HG03066 (cell line): ENCODE data around the gene TSC22D1.
"Not testable (repeated sequence)": the region's sequence is repeated elsewhere in the genome, so short reads cannot be mapped to it uniquely, and the experiment has no call there.

Experiments
- ATAC-seq: cut with Tn5 transposase; IDR thresholded peaks from one replicate; pipeline ENCODE4 v1.9.1; 2021; ENCODE audit warnings: low read depth; ENCODE audit not compliant: unreplicated experiment

TSC22D1 gene

DNA sequence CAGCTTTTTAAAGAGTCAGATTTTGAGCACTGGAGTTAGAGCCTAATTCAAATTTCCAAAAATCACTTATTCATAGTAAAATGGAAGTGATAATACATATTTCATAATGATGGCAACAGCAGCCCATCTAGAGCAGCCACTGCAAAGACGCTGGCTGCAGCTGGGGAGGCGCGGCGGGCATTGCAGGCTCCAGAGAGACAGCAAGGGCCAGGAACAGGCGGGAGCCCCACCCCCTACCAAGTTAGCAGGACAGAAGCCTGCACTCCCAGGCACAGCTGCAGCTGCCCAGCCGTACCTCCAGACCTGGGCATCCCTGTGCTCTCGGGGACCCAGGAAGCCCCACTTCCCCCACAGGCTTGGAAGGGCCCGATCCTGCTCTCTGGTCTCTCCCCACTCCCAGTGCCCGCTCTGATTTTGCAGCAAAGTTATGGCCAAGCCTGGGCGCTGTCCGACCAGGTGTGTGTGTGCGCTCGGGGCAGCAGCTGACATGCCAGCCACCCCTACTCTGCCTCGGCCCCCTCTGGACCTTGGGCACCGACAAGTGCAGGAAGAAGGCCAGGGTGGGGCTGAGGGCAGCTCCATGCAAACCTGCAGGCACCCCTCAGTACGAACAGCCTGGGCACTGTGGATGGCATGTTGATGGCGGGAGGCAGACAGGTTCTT lies 117.7 kb downstream of the TSC22D1 start:
- ATAC-seq = no peak

DNA sequence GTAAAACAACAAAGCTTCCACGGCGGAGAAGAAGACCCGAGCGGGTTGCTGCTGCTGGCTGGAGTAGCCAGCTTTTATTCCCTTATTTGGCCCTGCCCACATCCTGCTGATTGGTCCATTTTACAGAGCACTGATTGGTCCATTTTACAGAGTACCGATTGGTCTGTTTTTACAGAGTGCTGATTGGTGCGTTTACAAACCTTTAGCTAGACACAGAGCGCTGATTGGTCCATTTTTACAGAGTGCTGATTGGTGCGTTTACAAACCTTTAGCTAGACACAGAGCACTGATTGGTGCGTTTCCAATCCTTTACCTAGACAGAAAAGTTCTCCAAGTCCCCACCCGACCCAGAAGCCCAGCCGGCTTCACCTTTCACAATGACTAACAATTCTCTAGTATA lies 119.9 kb downstream of the TSC22D1 start:
- not testable (repeated sequence) for ATAC-seq

GRCh38 chr13:44455769-44456168 lies 120.4 kb downstream of the TSC22D1 start:
- ATAC-seq = no peak

DNA sequence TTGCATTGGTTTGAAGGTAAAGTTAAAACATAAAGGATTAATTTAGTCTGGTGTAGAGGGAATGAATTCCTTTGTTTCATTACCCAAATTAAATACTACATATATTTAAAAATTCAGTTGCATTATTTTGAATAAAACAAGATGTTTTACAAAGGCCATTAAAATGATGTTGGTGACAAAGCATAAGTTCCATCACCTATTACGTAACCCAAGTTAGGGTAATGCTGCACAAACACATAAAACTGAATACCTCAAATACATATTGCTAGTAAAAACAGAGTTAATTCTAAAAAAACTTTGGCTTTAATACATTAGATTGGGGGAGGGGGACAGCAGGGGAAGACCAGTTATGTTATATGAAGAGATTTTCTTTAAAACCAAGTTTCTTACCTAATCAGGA lies 122.2 kb downstream of the TSC22D1 start:
- ATAC-seq = no peak

DNA sequence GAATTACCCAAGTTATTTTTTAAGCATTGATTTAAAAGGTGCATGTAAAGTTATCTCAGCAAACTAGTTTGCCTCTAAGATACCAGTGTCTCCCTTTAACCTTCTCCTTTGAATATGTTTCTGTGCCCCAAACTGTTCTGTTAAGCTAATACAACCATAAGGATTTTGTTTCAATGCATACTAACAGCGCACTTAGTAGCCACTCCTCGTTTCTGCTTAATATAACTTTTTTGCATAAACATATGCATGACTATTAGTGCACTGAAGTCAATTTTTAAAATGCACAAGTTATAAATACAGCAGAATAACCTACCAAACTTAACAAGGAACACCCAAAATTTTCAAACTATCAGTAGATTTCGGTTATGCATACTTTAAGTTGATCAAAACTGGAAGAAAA lies 123.1 kb downstream of the TSC22D1 start:
- ATAC-seq = no peak

DNA sequence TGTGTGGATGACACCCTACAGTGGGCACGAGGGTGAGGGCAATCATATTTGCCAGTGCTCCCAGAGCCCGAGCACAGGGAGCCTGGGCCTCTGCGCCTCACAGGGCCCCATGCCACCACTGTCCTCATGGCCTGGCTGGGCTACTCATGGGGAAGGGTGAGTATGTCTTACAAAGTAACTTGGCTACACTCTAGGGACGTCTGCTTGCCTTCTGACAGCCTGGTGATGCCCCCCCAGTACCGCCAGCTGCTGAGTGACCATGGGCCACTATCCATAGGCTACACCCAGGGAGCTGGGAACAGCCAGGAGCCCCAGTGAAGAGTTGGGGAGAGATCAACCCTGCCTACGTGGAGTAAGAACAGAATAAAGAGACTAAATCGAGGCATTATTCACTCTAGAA lies 123.7 kb downstream of the TSC22D1 start:
- no peak for ATAC-seq

GRCh38 chr13:44451651-44452050 lies 124.5 kb downstream of the TSC22D1 start:
- no peak for ATAC-seq

GRCh38 chr13:44451126-44451525 lies 125.0 kb downstream of the TSC22D1 start:
- ATAC-seq = no peak

- no peak for ATAC-seq
Observed at GRCh38 chr13:44449999-44450821, 125.9 kb downstream of the TSC22D1 start.

GRCh38 chr13:44448875-44449274 lies 127.3 kb downstream of the TSC22D1 start:
- ATAC-seq = no peak

DNA sequence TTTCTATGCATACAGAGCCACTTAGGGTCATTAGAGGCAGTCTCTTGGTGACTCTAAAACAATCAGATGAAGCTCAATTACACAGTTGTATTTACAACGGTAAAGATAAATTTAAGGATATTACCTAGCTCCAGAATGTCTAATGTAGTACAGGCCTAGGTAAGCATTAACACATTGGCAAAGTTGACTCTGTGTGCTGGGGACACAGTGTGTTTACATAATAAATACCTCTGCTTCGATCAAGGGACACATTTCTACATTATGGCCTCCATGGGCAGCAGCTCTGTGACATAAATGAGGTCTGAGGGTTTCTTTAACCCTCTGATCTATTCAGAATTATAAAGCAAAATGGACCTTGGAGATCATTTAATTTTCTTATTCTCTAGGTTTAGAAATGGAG lies 127.8 kb downstream of the TSC22D1 start:
- ATAC-seq = no peak

- ATAC-seq = no peak
Observed at GRCh38 chr13:44447783-44448321, 128.3 kb downstream of the TSC22D1 start.

DNA sequence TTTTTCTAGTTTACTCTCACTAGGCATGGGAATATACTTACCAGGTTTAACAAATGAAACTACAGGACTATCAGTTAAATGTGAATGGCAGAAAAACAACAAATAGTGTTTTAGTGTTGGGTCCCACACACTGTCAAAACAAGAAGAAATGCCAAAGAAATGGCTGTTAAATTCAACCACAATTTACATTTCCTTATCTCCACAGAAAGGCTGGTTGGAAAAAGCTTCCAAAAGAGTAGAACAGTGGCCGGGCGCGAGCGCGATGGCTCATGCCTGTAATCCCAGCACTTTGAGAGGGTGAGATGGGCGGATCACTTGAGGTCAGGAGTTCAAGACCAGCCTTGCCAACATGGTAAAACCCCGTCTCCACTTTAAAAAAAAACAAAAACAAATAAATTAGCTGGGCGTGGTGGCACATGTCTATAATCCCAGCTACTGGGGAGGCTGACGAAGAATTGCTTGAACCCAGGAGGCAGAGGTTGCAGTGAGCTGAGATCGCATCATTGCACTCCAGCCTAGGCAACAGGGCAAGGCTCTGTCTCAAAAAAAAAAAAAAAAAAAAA lies 136.0 kb downstream of the TSC22D1 start:
- ATAC-seq = no peak

- ATAC-seq = no peak
Observed at GRCh38 chr13:44439452-44440024, 136.6 kb downstream of the TSC22D1 start.

DNA sequence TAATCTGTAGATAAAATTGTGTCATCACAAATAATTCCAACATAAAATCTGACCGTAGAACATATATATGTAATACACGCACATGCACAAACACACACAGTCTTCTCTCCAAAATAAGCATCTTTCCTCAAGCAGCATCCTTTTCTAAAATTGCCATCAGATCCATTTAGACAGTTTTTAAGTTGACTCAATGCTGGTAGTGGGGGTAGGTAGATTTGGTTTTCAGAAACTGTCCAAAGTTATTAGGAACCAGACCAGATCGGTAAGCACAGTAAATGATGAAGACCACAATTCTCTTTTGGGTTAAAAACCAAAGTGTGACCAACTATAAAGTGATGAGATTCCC lies 137.9 kb downstream of the TSC22D1 start:
- no peak for ATAC-seq

DNA sequence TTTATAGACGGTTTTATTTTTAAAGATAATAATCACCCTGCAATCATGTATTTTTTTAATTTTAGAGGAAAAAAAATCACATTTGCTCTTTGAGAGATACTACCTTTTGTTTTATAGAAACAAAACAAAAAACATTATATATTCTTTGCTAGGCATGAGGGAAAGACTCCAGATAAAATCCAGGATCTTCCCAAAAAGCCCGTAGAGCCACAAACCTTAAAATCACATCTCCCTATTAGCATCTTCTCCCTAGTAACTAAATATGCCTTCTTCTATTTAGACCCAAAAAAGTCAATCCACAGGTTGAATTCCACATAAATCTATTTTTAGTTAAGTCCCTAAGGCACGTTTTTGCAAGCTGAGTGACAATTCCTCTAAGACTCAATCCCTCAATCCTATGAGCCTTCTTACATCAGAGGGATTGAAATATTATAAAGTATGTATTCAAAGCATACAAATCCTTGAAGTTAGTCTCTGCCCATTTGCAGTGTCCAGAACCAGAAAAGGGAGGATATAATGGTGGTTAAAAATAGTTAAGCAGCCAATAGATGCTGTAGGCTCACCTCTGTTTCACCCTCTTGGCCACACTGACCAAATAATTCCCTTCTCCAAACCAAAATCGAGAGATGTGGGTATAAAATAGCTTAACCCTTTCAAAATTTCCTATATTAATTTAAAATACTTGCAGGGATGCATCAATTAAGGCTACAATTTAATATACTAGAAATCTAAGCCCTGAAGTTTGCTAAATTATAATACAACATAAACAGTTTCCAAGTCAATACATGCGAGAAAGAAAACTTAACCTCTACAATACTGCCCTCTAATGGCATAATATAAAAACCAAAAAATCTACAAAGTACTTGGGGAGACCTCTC lies 138.5 kb downstream of the TSC22D1 start:
- ATAC-seq = no peak

- ATAC-seq = no peak
Observed at GRCh38 chr13:44436589-44437337, 139.4 kb downstream of the TSC22D1 start.

DNA sequence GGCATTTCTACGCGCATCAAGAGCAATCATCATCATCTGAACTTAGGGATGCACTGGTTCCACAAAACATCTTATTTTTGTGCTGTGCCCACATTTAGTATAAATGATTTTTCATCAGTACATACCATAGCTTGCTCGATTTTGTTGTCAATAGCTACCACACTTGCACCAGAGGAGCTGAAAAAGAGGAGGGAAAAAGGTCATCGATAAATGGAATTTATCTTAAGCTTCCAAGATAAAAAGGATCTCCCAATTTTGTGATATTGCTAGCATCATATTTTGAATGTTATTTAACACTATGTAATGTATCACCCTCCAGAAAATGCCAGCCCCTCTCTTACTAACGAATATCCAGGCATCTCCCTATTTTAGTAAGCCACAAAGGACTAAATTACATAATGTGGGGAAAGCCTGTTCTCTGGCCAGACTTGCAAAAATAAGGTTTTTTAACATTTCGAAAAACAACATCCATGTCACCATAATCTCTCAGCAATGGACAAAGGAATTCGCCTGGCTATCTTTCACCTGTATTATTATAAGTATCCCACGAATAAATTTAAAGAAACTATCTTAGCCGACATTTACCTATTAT lies 140.1 kb downstream of the TSC22D1 start:
- no peak for ATAC-seq
